Measurements from ENCODE around the gene PLCB2.

Gene PLCB2

DNA sequence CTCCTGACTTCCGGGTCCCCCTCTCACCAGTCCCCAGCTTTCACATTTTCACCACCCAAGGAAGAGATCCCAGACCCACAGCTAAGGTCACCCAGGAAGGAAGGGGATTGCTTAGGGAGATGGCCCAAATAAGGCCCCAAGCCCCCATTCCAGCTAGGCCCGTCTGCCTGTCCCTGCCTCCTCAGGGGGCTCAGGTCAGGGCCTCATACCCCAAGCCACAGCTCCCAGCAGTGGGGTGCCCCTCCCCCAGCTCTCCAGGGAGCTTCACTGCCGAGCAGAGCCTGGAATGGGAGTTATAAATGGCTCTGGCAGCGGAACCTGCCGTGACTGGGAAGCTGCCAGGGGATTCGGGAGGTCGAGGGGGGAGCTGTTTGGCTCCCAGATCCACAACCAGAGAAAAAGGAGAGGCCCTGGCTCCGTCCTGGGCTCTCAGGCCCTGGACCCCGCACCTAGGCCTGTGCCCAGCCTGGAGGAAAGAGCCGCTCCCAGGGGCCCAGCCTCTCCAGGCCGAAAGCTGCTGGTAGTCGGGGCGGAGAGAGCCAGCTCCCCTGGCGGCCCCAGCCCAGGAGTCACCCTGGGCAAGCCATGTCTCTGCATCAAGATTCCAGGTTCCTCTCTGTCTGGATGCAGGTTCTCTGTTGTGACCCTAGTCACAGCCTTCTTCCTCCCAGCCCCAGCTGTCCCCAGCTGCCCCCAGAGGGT, 32.5 kb upstream of the PLCB2 start:
- no peak for DNase-seq

DNA sequence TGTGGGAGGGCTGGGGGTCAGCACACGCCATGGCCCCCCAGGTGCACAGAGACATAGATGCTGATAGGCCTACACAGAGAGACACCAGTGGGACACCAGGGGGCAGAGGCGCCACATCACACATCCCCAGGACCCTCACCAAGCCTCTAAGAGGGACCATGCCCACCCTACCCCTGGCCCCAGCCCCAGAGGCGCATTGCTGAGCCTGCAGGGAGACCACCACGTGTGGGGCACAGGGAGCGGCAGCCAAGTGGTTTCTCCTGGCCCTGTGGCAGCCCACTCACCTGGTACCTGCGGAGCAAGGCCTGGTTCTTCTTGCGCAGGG, 31.8 kb upstream of the PLCB2 start:
- no peak for DNase-seq

DNA sequence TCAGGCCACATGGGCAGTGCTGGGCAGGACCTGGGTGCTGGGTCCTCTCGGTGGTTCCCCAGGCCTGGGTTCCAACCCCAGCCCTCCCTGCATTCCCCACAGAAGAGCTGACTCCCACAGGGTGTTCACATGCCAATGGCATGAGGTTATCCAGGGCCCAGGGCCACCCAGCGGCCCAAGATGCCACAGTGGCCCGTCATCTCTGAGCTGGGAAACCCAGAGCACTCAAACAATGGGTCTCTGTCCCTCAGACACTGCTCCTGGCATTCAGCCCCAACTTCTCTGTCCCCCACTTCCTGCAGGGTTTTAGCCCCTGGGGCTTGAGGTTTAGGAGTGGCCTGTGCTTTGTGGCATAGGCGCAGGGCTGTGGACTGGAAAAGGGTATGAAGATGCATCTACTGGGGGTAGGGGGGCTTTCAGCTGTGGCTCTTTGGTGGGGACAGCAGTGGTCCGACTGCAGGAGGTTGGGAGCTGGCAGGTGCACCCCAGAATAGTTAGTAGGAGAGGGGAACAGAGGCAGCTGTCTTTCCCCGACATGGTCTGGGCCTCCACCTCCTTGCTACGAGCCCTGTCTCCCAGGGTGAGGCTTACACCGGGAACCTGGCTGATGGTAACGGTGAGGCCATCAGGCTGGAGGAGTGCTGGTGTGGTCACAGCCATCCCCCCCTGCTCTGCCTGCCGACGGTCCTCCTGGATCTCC, 31.3 kb upstream of the PLCB2 start:
- DNase-seq, result no peak

DNA sequence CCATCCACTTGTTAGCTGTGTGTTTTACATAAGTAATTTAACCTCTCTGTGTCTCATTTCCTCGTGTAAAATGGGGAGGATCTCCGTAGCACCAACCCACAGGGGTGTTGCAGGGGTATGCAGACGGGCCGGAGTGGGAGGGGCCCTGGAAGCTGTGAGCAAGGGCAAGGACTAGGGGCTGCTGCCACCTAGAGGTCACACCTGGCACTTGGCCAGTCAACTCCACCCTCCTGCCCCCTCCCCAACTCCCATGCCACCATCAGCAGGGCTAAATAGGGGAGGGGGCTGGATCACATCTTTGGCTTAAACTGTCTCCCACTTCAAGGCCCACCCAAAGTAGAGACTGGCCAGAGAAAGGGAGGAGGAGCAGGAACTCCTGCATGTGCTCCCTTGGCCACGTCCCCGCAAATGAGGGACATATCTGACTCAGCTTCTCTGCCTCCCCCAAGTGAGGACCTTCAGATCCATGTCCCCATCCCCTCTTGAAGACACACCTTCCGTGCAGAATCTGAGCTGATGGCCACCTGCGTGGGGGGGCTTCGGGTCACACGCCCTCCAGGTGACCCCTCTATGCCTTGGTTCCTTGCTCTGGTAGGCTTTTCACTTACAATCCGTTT, 30.4 kb upstream of the PLCB2 start:
- DNase-seq, result peak; percentile 48

DNA sequence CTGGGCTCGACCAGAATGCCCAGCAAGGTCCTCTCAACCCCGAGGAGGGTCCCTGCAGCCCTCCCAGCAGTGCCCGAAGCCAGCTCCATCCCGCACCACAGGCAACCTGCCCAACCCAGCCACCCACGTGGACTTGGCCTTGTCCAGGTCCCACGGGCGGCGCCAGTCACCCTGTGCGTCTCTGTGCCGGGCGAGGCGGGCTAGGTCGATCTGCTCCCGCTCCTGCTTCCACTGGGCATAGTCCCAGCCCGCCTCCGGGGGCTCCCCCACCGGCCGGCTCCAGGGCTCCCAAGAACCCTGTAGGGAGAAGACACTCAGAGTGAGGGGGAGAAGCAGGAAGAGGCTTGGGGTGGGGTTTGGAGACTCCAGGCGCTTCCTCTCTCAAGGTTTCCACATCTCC, 29.9 kb upstream of the PLCB2 start:
- DNase-seq, result no peak

DNA sequence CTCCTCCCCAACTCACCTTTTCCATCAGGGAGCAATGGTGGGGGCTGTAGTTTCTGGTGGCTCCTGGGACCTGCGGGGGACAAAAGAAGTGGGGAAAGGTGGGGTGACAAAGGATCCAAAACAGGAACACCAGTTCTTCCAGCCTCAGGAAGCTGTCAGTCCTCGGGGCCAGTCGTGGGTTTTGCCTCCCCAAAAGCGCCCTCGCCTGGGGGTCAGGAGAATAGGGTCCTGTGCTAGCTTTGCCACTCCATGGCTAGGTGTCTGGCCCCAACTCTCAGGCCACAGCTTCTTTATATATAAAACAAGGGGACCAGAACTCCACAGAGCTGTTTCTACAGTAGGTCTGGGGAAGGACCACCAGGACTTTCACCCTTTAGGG, 29.0 kb upstream of the PLCB2 start:
- DNase-seq, result no peak

DNA sequence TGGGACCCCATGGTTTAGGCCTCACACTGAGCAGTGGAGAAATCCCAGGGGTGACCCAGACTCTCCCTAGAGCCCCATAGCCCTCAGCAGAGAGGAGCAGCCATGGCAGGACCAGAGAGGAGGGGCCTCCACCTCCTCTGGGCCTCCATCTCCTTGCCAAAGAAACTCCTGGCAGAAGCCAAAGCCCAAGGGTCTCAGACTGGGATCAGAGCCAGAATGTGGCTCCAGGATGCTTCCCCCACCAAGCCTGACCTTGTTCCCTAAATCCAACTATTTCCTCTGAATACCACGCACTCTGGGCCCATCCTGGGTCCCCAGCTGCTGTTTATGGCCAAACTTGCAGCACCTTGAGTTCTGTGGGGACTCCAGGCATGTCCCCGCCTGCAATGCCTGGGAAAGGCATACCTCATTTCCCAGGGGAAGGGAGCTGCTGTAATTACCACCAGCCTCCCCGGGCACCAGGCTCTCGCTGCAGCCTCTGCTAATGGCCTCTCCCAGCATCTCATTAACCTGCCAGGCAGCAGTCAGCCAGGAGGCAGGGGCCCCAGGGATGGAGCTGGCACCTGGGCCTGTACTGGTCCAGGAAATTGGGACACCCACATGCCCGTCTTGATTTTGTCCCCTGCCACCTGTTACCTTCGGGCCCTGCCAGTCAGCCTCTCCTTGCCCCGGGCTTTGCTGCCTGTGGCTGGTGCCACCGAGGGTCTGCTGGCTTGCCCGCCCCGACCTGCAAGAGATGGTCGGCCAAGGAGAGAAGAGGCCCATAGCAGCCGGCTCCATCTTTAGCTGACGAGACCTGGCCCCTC, 28.4 kb upstream of the PLCB2 start:
- peak; percentile 63 for DNase-seq

DNA sequence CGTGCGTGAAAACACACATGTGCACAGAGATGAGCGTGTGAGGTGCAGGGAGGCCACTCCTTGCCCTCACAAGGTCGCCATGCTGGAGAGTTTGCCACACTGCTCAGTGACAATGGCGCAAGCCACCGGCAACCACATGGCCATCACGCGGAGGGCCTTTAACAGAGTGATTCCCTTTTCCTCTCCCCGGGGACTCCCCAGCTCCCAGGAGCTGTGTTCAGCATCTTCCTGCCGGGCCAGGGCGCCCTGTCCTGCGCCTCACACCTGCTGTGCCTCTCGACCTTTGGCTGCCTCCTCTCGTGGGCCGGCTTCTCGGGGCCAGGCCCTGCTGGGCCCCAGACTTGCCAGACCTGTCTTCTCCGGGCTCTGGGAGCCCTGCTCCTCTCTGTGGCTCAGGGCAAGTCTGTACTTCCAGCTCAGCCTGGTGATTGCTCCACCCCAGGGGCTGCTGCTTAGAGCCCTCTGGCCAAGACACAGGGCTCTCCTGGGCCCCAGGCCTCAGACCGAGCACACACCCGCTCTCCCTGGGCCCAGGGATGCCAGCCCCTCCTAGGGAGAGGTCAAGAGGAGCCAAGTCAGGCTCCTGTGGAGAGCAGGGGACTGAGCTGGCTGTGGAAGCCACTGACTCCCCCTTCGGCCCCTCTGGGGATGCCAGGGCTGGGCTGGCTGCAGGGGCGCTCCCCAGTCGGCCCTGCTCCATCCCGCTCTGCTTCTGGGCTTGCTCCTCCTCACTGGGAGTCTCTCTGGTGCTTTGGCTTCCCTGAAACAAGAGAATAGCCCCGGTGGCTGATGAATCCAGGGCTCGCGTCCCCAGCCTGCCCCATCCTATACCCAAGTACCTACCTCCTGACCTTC, 27.4 kb upstream of the PLCB2 start:
- no peak for DNase-seq

DNA sequence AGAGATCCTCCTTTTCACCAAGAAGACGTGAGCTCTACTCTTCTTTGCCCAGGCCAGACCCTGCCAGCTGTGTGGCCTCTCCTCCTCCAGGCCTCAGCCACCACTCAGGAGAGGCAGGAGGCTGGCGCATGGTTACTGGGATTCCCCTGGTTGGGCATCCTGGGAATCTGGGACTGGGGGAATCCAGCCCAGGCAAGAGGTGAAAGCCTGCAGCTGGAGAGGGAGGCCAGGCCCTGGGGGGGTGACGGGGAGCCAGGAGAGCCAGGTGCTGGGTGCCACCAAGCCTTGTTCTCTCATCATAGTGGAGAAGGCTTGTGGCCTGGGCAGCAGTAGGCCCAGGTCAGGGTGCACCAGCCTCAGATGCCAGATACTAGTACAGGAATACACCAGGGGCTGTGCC, 26.8 kb upstream of the PLCB2 start:
- no peak for DNase-seq

DNA sequence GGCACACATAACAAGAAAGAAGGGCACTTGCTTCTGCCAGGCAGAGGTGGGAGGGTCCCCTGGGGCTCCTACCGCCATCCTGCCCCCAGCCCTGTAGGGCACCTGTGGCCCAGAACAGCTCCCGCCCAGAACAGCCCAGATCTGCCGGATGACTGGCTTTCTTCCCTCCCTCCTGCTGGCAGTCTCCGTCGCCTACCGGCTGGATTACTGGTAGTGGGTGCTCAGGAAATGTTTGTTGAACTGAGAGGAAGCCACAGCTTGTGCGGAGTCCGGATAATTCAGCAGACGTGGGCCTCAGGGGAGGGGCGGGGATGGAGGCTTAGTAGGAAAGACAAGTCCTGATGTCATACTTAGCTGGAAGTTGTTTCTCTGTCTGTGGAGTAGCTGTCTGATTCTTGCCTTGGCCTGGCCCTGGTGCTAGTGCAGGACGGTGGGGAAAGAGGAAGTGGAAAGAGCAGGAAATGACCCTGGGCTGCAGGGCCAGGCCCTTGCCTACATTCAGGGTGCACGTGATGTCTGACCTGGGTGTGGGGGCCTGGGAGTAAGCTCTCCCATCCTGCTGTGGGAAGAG, 26.3 kb upstream of the PLCB2 start:
- DNase-seq, result no peak

DNA sequence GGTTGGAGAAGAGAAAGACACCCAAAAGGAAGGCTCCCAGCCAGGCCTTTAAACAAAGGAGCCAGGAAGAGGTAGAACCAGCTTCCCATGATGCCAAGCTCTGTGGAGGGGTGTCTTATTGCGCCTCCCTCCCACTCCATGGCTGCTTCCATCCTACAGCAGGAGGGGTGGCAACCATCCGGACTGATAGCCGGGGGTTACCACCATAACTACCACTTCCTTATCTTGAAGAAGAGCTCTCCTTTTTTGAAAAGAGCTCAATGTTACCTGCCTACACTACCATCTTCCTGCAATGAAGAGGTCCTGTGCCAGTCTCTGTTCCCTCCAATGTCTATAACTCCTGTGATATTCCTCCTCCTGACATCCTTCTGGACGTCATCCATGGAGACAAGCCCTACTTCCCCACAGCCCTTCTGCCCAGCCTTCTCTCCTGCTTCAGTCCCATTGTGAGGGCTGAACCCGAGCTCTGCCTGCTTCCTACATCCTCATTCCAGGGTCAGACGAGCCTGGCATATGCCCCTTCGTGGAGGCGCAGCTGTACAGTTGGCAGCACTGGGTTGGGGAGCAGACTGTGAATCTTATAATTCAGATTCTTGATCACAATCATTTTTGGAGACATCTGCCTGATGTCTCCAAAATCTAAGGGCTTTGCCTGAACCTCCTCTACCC, 24.5 kb upstream of the PLCB2 start:
- no peak for DNase-seq

DNA sequence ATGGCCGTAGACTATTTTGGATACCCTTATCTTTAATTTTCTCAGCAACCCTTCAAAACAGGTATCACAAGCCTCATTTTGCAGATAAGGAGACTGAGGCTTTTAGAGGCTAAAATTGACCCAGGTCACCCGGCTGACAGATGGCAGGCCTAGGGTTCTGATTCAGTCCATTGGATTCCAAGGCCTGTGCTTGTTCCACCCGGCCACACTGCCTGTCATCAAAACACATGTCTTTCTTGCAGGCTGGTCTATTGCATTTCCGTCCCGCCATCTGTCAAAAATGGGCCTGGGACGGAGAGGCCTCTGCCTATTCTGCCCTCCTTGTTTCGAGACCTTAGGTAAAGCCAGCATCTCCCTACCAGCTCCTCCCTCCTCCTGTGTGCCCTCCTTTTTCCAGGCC, 23.9 kb upstream of the PLCB2 start:
- DNase-seq, result no peak

DNA sequence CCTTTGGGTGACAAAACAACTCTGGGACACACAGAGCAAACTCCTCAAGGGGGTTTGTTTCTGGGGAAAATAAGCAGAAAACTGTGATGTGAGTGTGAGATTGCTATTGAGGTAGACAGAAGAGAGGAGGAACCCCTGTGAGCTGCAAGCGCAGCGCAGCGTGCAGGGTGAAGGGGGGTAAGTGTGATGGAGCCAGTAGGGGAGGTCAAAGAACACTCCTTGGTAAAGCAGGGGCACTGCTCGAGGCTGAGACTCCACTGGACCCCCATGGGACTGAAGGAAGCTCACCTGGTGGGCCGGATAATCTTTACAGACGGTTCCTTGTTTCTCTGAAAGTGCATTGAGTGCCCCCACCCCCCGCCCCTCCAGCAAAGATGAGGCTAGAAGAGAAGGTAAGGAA, 23.3 kb upstream of the PLCB2 start:
- DNase-seq, result no peak

DNA sequence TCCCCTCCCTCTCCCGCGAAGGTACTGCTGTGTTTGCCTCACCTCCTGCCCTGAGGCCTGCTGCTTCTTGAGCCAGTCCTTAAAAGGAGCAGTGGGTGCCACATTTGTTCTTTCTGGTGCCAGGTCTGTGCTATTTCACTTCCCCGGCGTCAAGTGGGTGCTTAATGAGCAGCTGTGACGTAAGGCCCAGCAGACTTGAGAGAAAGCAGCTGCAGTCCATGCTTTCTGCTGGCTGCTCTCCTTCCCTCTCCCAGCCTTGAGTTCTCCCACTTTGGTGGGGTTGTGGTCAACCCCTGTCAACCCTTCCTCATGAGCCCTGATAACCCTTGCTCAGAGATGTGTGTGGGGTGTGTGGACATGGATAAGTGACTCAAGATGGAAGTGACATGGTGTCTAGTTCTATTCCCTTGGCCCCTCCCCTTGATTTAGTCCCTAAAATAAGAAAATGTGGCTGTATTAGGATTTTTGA, 22.7 kb upstream of the PLCB2 start:
- peak; percentile 85 for DNase-seq

DNA sequence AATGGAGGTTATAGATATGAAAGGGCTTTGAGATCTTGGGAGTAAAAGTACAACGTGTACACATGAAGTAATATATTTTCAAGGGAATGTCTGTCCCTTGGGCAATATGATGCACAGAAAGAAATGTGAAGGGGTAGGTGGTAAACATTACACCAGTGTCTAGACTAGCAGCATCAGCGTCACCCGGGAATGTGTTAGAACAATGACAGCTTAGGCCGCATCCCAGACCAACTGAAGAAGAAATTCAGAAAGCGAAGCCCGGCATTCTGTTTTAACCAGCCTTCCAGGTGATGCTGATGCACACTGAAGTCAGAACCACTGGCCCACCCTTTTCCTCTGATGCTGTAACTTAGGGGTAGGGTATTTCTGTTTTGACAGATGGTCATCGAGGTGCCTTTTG, 22.1 kb upstream of the PLCB2 start:
- no peak for DNase-seq

DNA sequence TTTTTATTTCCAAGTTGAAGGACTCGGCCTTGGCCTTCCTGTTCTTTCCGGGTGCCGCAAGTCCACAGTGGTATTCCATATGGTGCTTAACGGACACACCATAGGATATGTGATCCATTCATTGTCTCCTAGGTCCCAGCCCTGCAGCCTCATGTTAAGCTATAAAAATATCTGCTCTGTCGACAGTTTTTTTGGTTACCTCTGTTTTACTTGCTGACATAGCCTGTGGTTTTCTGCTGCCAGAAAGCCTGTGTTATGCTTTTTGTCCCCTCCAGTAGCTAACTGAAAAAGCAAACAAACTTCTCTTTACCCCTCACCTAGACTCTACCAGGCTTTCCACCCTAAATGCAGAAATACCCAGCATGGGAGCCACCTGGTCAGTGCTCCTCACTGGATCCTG, 21.0 kb upstream of the PLCB2 start:
- no peak for DNase-seq

DNA sequence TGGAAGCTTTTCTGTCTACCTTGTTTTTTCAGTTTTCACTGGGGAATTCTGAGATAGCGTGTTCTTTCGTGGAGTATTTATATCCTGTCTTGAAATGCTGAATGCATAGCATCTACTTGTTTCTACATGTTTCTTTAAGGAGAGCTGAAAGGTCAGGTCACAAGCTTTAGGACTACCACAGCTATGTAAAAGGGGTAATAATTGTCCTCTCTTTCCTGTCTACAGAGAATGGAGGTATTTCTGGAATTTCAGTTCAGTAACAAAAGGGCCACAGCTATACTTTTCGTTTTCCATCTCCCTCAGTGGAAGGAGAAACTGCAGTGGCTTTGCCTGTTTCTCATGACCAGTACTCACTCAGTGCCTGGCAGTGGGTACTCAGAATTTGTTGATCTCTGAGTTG, 20.4 kb upstream of the PLCB2 start:
- no peak for DNase-seq

DNA sequence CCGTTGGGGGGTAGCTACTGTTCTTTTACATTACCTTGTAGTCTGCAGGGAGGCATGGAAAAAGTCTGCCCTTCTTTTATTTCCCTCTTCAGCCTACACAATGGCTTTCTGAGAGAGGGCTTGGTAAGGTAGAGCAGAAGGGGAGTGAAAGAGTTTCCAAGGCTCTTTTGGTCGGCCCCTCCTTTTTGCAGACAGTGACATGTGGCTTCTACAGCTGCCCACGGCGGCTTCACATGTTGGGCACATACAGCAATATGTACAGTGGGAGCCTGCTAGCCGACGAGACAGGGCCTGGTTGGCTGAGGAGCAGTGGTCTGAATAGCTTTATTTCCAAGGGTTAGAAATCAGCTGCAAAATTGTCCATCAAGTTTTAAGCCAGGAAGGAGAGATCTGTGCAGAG, 19.7 kb upstream of the PLCB2 start:
- no peak for DNase-seq

DNA sequence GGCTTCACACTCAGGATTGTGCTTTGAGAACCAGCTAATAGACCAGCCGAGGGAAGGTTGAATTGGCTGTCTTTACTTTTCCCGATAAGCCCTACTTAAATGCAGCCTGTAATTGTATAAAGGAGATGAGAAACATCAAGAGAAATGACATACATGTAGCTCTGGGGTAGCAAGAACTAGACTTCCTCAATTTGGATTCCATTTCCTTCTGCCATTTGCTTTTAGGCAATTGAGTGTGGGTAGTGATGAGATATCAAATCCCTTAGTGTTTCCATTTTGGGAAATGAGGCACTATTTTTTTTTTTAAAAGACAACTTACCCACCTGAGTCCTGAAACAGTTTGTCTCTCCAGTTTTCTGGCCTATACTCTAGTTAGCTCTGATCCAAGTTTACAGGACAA, 18.0 kb upstream of the PLCB2 start:
- no peak for DNase-seq

DNA sequence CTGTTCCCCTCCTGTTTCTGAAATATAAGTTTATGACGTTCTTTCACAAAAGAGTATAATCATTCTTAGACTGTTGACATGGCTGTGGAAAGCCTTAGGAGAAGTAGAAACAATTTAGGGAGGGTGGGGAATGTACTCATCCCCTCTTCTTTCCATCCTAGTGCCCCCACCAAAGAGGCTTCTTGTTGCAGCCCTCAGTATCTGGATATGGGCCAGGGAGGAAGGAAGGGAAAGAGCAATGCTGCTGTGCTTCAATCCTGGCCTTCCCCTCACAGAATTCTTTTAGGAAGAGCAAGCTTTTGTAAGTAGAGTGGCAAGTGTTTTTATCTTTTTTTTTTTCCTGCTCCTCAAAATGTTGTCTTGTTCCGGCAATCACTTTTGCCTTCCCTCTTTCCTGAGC, 17.5 kb upstream of the PLCB2 start:
- DNase-seq, result no peak
